Kidney glomerular epithelial cell (primary cell): ENCODE data around the gene KRTAP12-1.
"Not testable (repeated sequence)": the region's sequence is repeated elsewhere in the genome, so short reads cannot be mapped to it uniquely, and the experiment has no call there.

Source experiments
- DNase-seq: peaks from one replicate; lab custom pipeline; 2025; lab: John Stamatoyannopoulos, UW

Gene KRTAP12-1

GRCh38 chr21:44644878-44645277, 37.1 kb downstream of the KRTAP12-1 start:
- DNase-seq = no peak

- no peak for DNase-seq
Observed at GRCh38 chr21:44643741-44644310, 38.1 kb downstream of the KRTAP12-1 start.

- DNase-seq = no peak
Observed at GRCh38 chr21:44640761-44641160, 41.2 kb downstream of the KRTAP12-1 start.

GRCh38 chr21:44639331-44639655, 42.7 kb downstream of the KRTAP12-1 start:
- DNase-seq = no peak

- not testable (repeated sequence) for DNase-seq
Observed at GRCh38 chr21:44638506-44639330, 43.2 kb downstream of the KRTAP12-1 start.

GRCh38 chr21:44637851-44638348, 44.1 kb downstream of the KRTAP12-1 start:
- DNase-seq = not testable (repeated sequence)

- no peak for DNase-seq
Observed at GRCh38 chr21:44637018-44637850, 44.7 kb downstream of the KRTAP12-1 start, which contains the start of gene KRTAP10-10. KRTAP10-10 (plus strand) TSS chr21:44637356; CDS start chr21:44637418, 62 bp downstream.

GRCh38 chr21:44636209-44637017, 45.5 kb downstream of the KRTAP12-1 start:
- no peak for DNase-seq

GRCh38 chr21:44632067-44632466, 49.9 kb downstream of the KRTAP12-1 start:
- DNase-seq = no peak
